ENCODE measurements around the gene ZCCHC14. TPM values are rescaled to one million over a fixed set of nuclear protein-coding genes. Genes with fewer than 3 reads are reported as not detected.
A peak's percentile ranks its signal among the peaks of the same experiment; 100 is the strongest.

ZCCHC14 gene
- polyA plus RNA-seq (2011; rRNA removed) (3.8 and 5.5 TPM in 2 replicates), polyA plus RNA-seq (2017; fragmentation: RNase III; extraction: RNeasy Plus Mini Kit Qiagen cat#74134 plus additional on column Dnase treatment) (6.1 to 7.3 TPM (median 6.5 TPM) in 3 replicates), polyA minus RNA-seq (2011; rRNA and poly(A)+ RNA removed) (7.2 and 8.0 TPM in 2 replicates)
- polyA plus RNA-seq (2012; cell fraction: cytosol; rRNA removed): 3.8 and 5.3 TPM in 2 replicates
- polyA plus RNA-seq (2012; cell fraction: nucleus; rRNA removed): 10.8 and 15.5 TPM in 2 replicates

DNA sequence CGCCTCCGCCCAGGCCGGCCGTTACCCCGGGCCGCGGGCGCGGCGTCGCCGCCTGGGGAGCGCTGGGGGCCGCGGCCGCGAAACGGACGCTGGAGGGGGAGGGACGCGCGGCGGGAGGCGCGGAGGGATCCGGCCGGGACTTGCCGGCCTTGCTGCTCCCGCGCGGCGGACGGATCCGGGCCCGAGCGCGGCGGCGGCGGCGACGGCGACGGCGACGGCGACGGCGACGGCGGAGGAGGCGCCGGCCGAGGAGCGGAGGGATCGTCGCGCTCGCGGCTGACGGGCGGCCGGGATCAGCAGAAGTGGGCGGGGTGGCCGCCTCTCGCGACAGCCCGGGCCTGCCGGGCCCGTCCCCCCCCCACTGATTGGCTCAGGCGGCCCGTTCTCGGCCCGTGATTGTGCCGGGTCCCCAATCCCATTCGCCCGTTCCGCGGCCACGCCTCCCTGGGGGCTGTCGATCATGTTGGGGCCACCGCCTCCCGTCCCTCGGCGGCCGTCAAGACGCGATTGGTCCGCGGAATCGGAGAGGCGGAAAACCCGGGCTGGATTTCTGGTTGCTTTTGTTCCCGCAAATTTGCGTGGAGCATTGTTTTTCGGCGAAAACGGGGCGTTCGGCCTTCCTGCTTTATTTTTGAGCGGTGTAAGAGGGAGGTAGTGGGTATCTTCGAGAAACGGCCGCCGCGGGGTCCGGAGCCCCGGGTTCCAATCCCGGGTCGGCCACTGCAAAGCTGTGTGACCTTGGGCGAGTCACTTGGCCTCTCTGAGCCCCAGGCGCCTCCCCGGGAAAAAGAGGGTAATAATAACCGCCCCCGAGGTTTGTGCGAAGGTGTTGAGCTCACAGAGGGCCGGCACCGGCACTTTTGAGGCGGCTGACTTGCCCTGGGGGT is at the start of gene ZCCHC14:
Gene ZCCHC14, minus strand, starts transcription at position 304 of the 887 bp plus-strand sequence. CDS start 786 bp downstream, outside the sequence.
- H3K27ac ChIP-seq: peak within 1 kb of the TSS; percentile 89 to 98
- H3K4me2 ChIP-seq: peak within 1 kb of the TSS; percentile 93
- CTCF ChIA-PET: interaction anchor here (1.2 to 1.4 kb wide), 4 partner anchors 19 to 143 kb away, joined by 3 to 5 read pairs (median 3); no protein-coding TSS in a partner anchor
- 0% methylated on average over 12 of the region's 119 CpGs for WGBS (ENCODE audit: missing lambda C conversion rate)
- POLR2A ChIA-PET: no interaction called here
- peak; percentile 98 for DNase-seq (ENCODE audit: low read depth in 1 of 2, low spot score in 1 of 2)
- ATAC-seq: peak; percentile 93 to 99
- TF ChIP-seq ATOH8 (CRISPR knock-in tag; IDR thresholded peaks at IDR 0.05; ENCODE audit: low read depth) (no peak), JUNB (IDR thresholded peaks at IDR 0.05) (no peak), MAZ (IDR thresholded peaks at IDR 0.05; ENCODE audit: borderline replicate concordance, low read depth, low read length) (no peak), PHF8 (IDR thresholded peaks at IDR 0.05; ENCODE audit: borderline replicate concordance, low read depth) (peak; percentile 42; the same call in 1 of the 2 replicates), PBX3 (IDR thresholded peaks at IDR 0.05) (peak; percentile 89), KDM1A (IDR thresholded peaks at IDR 0.05; ENCODE audit: low read depth) (peak; percentile 100), BHLHE40 (IDR thresholded peaks at IDR 0.05; ENCODE audit: low read depth, low read length) (peak; percentile 40; the same call in 1 of the 2 replicates), NPAS2 (CRISPR knock-in tag; IDR thresholded peaks at IDR 0.05; ENCODE audit: borderline replicate concordance) (no peak), HDAC2 (IDR thresholded peaks at IDR 0.05) (peak; percentile 97), RARB (CRISPR knock-in tag; IDR thresholded peaks at IDR 0.05) (no peak), E2F6 (IDR thresholded peaks at IDR 0.05; ENCODE audit: borderline replicate concordance, low read depth) (no peak), FOSB (CRISPR knock-in tag; IDR thresholded peaks at IDR 0.05) (no peak), KDM5A (IDR thresholded peaks at IDR 0.05) (no peak), ZFP36 (IDR thresholded peaks at IDR 0.05; ENCODE audit: borderline replicate concordance, partially characterized antibody) (peak; percentile 92), GATA3 (IDR thresholded peaks at IDR 0.05; ENCODE audit: borderline replicate concordance) (no peak; the same call in 1 of the 2 replicates), USF2 (IDR thresholded peaks at IDR 0.05) (peak; percentile 49; the same call in 1 of the 2 replicates), FOXS1 (CRISPR knock-in tag; IDR thresholded peaks at IDR 0.05) (no peak), HOXB5 (CRISPR knock-in tag; IDR thresholded peaks at IDR 0.05) (0 out of 2 replicates have a peak, but pooled peaks have one; percentile 33), POLR2A (IDR thresholded peaks at IDR 0.05; ENCODE audit: low read length) (peak; percentile 70), CHD2 (IDR thresholded peaks at IDR 0.05; ENCODE audit: low read length, partially characterized antibody) (peak; percentile 95), TP53 (CRISPR knock-in tag; IDR thresholded peaks at IDR 0.05) (no peak), JUN (IDR thresholded peaks at IDR 0.05) (peak; percentile 75 to 80), EHMT2 (IDR thresholded peaks at IDR 0.05; ENCODE audit: low read depth) (no peak), SMC3 (IDR thresholded peaks at IDR 0.05) (no peak), CHD4 (IDR thresholded peaks at IDR 0.05; ENCODE audit: borderline replicate concordance) (peak; percentile 96; the same call in 1 of the 2 replicates)
- TF ChIP-seq, protein P1, sequence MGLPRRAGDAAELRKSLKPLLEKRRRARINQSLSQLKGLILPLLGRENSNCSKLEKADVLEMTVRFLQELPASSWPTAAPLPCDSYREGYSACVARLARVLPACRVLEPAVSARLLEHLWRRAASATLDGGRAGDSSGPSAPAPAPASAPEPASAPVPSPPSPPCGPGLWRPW (IDR thresholded peaks at IDR 0.05): no peak
- TF ChIP-seq, protein P2, sequence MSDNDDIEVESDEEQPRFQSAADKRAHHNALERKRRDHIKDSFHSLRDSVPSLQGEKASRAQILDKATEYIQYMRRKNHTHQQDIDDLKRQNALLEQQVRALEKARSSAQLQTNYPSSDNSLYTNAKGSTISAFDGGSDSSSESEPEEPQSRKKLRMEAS (IDR thresholded peaks at IDR 0.05): peak; percentile 35
- TF ChIP-seq, protein P3, sequence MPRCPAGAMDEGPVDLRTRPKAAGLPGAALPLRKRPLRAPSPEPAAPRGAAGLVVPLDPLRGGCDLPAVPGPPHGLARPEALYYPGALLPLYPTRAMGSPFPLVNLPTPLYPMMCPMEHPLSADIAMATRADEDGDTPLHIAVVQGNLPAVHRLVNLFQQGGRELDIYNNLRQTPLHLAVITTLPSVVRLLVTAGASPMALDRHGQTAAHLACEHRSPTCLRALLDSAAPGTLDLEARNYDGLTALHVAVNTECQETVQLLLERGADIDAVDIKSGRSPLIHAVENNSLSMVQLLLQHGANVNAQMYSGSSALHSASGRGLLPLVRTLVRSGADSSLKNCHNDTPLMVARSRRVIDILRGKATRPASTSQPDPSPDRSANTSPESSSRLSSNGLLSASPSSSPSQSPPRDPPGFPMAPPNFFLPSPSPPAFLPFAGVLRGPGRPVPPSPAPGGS (IDR thresholded peaks at IDR 0.05): 0 out of 3 replicates have a peak, but pooled peaks have one; percentile 52
- TF ChIP-seq, protein P4, sequence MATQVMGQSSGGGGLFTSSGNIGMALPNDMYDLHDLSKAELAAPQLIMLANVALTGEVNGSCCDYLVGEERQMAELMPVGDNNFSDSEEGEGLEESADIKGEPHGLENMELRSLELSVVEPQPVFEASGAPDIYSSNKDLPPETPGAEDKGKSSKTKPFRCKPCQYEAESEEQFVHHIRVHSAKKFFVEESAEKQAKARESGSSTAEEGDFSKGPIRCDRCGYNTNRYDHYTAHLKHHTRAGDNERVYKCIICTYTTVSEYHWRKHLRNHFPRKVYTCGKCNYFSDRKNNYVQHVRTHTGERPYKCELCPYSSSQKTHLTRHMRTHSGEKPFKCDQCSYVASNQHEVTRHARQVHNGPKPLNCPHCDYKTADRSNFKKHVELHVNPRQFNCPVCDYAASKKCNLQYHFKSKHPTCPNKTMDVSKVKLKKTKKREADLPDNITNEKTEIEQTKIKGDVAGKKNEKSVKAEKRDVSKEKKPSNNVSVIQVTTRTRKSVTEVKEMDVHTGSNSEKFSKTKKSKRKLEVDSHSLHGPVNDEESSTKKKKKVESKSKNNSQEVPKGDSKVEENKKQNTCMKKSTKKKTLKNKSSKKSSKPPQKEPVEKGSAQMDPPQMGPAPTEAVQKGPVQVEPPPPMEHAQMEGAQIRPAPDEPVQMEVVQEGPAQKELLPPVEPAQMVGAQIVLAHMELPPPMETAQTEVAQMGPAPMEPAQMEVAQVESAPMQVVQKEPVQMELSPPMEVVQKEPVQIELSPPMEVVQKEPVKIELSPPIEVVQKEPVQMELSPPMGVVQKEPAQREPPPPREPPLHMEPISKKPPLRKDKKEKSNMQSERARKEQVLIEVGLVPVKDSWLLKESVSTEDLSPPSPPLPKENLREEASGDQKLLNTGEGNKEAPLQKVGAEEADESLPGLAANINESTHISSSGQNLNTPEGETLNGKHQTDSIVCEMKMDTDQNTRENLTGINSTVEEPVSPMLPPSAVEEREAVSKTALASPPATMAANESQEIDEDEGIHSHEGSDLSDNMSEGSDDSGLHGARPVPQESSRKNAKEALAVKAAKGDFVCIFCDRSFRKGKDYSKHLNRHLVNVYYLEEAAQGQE (IDR thresholded peaks at IDR 0.05): peak; percentile 97
- peak within 1 kb of the TSS; percentile 86 for H3K4me3 ChIP-seq
- H3K9me3 ChIP-seq: no peaks in the 10 kb centered on the region
- FAIRE-seq: no peak
- peaks cover 26% of the 10 kb centered on the region for H3K4me1 ChIP-seq

Measured in A549 (cell line).